Cardiac muscle cell (in vitro differentiated cells and primary cell): Measurements from ENCODE around the gene RUSF1. TPM values are rescaled to one million over a fixed set of nuclear protein-coding genes. Genes with fewer than 3 reads are reported as not detected.

Experiments used
- DNase-seq, 2 donors: peaks; one replicate each; pipeline versions ENCODE4 v3.0.0 to v3.0.0-alpha.2; 2010 to 2017; ENCODE audit warnings: low read depth in 1 of 2, low spot score in 1 of 2
- H3K27ac ChIP-seq: fragments of 200-600 bp; sonication (generic); 2 replicates; pipeline ENCODE4 v1.5.1; 2016
- H3K27me3 ChIP-seq: fragments of 200-600 bp; sonication (generic); 2 replicates; pipeline ENCODE4 v1.6.0; 2016; ENCODE audit warnings: control low read depth
- H3K36me3 ChIP-seq: fragments of 200-600 bp; sonication (generic); 2 replicates; pipeline ENCODE4 v1.5.1; 2016; ENCODE audit warnings: control low read depth
- H3K4me1 ChIP-seq: fragments of 200-600 bp; sonication (generic); 2 replicates; pipeline ENCODE4 v1.8.1; 2017; ENCODE audit warnings: low read depth, mild to moderate bottlenecking, mixed run types
- H3K4me3 ChIP-seq: fragments of 200-600 bp; sonication (generic); 2 replicates; pipeline ENCODE4 v1.5.1; 2016; ENCODE audit warnings: mild to moderate bottlenecking
- H3K9me3 ChIP-seq: fragments of 200-600 bp; sonication (generic); 2 replicates; pipeline ENCODE4 v1.5.1; 2017; ENCODE audit warnings: low read depth, mild to moderate bottlenecking, control low read depth
- CTCF ChIP-seq: IDR thresholded peaks from 2 replicates; pipeline ENCODE4 v1.5.1; 2012; ENCODE audit warnings: low read depth, mild to moderate bottlenecking, low read length
- polyA plus RNA-seq: library from polyadenylated mRNA; unstranded; fragments of >200 nt; fragmentation: Nextera tagmentation; extraction: Ambion mirVana; gene quantifications from 2 replicates; pipeline ENCODE4 v1.2.1, GENCODE V29; 2016
- total RNA-seq: library from RNA; depleted of rRNA; stranded (reverse); fragments of >200 nt; gene quantifications from 2 replicates; pipeline ENCODE4 v1.2.3, GENCODE V29; 2016

Gene RUSF1
- total and polyA plus RNA-seq, 2 experiments from 2014 or later, result 54.0 to 113 TPM

GRCh38 chr16:31461921-31462804 is 46.0 kb downstream of the RUSF1 start:
- no peak for TF ChIP-seq CTCF
- DNase-seq, result no peak
- H3K4me1 ChIP-seq, result peaks cover 7% of the 10 kb centered on the region
- no peak overlapping the region for H3K4me3 ChIP-seq
- peaks cover 9% of the 10 kb centered on the region for H3K36me3 ChIP-seq
- no peaks in the 10 kb centered on the region for H3K9me3 ChIP-seq
- no peak overlapping the region for H3K27ac ChIP-seq
- no peaks in the 10 kb centered on the region for H3K27me3 ChIP-seq

GRCh38 chr16:31461201-31461920 is 46.8 kb downstream of the RUSF1 start:
- H3K27ac ChIP-seq, result no peak overlapping the region
- DNase-seq, result no peak
- H3K36me3 ChIP-seq, result peaks cover 4% of the 10 kb centered on the region
- H3K4me3 ChIP-seq, result no peak overlapping the region
- no peaks in the 10 kb centered on the region for H3K9me3 ChIP-seq
- no peaks in the 10 kb centered on the region for H3K27me3 ChIP-seq
- peaks cover 7% of the 10 kb centered on the region for H3K4me1 ChIP-seq
- TF ChIP-seq CTCF, result no peak

- Histone ChIP-seq H3K9me3 (no peaks in the 10 kb centered on the region), H3K27me3 (no peaks in the 10 kb centered on the region), H3K36me3 (peaks cover 2% of the 10 kb centered on the region), H3K4me3 (peak overlapping the region; percentile 37), H3K27ac (peak overlapping the region; percentile 87), H3K4me1 (peaks cover 7% of the 10 kb centered on the region)
- peak; percentile 76 for TF ChIP-seq CTCF
- DNase-seq, result peak in 1 of 2 donors; percentile 66
These were observed 47.6 kb downstream of the RUSF1 start for GRCh38 chr16:31460582-31461002.

GRCh38 chr16:31459687-31460581 is 48.3 kb downstream of the RUSF1 start:
- peak; percentile 100 for DNase-seq
- no peak for TF ChIP-seq CTCF
- Histone ChIP-seq H3K36me3 (no peaks in the 10 kb centered on the region), H3K4me1 (peaks cover 7% of the 10 kb centered on the region), H3K27me3 (no peaks in the 10 kb centered on the region), H3K27ac (peak overlapping the region; percentile 100), H3K4me3 (peak overlapping the region; percentile 75), H3K9me3 (no peaks in the 10 kb centered on the region)
